GM21526 (cell line): ENCODE measurements around the gene EIF4G3.
"Not testable (repeated sequence)": the region's sequence is repeated elsewhere in the genome, so short reads cannot be mapped to it uniquely, and the experiment has no call there.

Experiments
- ATAC-seq: cut with Tn5 transposase; IDR thresholded peaks from one replicate; pipeline ENCODE4 v1.9.1; 2021; ENCODE audit warnings: moderate library complexity; ENCODE audit not compliant: unreplicated experiment, low FRiP score

EIF4G3 gene

DNA sequence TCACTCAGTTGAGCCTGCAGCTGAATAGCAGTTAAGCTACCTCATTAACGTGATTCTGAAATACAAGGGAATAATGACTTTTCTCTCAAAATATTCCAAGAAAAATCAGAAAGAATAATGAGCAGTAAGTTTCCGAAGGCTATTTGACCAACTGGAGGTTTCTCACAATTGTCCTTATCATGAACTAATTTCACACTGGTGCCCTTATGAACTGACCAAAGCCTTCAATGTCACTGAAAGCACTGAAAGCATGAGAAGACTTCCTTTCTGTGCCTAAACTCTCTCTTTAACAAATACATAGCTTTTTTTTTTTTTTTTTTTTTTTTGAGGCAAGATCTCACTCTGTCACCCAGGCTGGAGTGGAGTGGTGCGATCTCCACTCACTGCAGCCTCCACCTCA is 18.8 kb downstream of the EIF4G3 start:
- no peak for ATAC-seq

DNA sequence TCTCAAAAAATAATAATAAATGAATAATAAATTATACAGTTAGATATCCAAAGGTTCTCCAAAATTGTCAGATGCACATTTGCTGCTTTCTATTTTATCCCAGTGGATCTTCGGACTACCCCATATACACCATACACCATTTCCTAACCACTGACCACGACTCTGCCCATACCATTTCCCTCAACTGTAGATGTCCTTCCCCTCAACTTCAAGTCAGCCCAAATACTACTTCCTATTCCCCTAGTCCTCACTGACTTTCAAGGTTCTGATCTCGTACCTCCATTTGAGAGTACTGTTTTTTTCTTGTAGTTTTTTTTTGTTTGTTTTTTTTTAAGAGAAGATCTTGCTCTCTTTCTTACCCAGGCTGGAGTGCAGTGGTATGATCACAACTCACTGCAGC is 19.6 kb downstream of the EIF4G3 start:
- no peak for ATAC-seq

DNA sequence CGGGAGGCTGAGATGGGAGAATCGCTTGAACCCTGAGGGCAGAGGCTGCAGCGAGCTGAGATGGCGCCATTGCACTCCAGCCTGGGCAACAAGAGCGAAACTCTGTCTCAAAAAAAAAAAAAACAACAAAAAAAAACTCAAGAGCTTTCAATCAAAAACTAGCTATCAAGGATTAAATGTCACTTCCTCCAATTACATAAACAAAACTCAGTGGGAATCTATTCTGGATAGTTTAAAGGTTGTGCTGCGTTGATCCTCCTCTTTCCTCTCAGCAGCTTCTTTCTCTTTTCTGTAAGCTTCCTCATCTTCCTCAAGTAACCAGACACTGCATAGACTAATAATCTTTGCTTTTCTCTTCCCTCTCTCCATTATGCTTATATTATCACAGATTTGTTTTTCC is 20.7 kb downstream of the EIF4G3 start:
- ATAC-seq: no peak

DNA sequence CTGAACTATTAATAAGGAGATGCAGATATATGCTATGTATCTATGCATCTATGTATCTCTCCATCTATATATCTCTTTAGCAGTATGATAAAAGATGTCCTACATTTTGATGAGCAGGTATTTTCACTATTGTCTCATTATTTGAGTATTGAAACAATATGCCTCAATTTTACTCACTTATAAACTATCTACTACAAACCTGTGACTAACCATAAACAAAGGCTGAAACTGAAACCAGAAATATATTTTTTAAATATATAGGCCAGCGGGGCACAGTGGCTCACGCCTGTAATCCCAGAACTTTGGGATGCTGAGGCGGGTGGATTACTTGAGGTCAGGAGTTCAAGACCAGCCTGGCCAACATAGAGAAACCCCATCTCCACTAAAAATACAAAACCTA is 22.0 kb downstream of the EIF4G3 start:
- no peak for ATAC-seq

DNA sequence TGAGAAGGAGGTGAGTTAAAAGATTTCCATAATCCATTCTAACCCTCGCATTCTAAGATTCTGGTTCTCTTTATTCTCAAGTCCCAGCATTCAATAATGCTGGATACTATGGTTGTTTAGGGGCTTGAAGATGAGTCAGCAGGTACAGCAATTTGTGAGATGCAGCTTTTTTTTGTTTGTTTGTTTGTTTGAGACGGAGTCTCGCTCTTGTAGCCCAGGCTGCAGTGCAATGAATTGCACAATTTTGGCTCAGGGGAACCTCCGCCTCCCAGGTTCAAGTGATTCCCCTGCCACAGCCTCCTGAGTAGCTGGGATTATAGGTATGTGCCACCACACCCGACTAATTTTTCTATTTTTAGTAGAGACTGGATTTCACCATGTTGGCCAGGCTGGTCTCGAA is 23.3 kb downstream of the EIF4G3 start:
- no peak for ATAC-seq

DNA sequence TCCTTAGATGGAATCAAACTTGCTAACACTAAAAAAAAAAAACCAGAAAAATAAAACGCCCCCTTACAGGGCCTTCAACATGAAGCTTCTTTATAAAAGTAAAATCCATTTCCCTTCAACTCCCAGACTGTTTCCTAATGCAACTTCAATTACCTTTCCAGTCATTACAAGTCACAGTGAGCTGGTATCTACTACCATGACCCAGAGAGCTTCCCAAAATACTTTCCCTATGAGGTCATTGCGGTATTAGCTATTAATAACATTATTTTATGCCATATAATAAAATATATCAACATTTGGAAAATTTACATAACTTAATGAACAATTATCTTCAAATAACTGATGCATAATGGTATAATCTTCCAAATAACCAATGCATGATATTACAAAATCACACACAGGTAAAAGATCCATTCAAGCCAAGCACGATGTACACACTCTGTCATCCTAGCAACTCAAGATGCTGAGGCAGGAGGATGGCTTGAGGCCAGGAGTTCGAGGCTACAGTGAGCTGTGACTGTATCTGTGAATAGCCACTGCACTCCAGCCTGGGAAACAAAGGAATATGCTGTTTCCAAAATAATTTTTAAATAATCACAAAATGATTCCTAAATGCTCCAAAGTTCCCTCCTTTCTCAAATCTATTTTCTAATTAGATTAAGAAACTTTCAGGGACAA is 24.1 kb downstream of the EIF4G3 start:
- ATAC-seq: no peak

DNA sequence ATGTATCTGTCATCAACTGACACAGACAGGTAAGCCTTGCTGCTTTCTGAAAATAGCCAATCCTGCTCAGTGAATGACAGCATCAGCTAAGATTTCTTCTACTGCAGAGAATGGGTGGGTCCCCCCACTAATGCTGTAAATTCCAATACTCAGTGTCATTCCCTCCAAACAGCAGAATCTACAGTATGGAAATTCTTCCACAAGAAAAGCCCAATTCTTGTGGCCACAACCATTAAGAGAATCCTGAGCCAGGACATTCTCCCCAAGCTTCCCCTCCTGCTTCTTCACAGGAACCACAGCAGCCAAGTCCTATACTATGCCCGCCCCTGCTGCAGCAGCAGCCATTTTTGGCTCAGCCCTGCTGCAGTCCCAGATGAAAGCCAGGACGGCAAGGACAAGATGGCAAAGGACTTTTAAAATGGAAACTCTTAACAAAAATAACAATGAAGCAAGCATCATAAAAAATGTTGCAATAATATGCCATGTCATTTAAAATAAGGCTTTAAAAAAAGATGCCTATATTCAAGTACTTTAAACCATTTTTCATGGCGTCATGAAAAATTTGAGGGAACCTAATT is 26.8 kb downstream of the EIF4G3 start:
- no peak for ATAC-seq

DNA sequence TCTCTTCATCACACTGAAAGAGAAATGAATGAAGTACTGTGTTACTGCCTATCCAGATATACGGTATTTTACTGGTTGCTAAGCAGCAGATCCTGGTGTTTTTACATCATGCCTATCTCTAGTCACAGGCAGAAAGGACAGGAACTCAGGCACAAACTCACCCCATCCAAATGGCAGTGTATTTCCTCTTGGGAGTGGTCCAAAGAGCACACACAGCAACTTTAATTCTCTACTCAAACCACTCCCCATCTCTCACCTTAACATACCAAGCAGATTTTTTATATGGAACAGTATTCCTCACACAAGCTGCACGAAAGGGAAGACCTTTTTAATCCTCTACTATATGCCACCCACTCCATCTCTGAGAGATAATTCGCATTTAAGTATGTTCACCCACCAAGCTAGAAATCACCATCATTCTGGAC is 27.3 kb downstream of the EIF4G3 start:
- no peak for ATAC-seq

DNA sequence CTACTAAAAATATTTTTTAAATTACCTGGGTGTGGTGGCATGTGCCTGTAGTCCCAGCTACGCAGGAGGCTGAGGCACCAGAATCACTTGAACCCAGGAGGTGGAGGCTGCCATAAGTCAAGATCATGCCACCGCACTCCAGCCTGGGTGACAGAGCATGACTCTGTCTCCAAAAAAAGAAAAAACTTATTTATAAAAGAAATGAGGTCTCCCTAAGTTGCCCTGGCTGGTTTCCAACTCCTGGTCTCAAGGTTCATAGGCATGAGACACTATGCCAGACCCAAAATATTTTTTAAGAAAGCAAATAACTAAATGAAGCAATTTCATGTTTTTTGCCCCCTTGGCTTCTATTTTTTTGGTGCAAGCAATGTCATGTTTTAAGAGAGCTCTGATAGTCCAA is 32.9 kb downstream of the EIF4G3 start:
- ATAC-seq: no peak

DNA sequence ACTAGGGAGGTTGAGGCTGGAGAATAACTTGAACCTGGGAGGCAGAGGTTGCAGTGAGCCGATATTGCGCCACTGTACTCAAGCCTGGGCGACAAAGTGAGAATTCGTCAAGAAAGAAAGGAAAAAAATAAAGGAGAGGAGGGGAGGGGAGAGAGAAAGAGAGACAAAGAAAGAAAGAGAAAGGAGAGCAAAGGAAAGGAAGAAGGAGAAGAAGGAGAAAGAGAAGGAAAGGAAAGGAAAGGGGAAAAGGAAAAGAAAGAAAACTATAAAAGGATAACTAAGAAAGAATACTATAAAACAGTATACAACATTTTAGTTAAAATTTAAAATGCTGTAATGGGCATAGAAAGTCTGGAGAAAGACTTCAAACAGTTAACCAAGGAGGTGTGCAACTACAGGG is 33.6 kb downstream of the EIF4G3 start:
- no peak for ATAC-seq

DNA sequence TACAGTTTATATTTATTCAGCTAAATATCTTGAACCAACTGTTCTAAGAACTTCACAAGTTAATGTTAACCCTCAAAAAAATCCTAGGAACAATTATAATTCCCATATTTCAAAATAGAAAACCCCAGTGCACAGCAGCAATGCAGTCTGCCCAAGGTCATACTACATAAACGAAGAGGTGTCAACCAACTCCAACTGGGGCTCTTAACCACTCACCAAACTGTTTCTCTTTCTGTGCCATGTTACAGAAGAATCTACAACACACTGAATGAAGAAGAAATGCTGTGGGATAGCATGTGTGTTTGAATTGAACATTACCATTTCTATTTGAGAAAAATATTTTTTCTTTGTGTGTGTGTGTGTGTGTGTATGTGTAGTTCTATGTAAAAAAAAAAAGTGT is 35.7 kb downstream of the EIF4G3 start:
- no peak for ATAC-seq

DNA sequence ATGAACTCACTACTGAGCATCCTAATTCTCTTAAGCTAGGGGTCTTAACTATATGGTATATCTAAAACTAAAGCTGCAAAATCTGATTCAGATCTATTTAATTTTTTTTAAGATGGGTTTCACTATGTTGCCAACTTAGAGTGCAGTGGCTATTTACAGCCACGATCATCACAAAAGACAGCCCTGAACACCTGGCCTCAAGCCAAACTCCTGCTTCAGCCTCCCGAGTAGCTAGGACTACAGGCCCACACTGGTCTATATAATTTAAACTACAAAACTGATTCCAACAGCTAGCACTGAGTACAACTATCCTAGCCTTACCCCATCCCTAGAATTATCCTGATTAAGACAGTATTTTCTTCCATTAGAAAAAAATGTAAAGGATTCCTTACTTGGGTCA is 37.1 kb downstream of the EIF4G3 start:
- no peak for ATAC-seq

DNA sequence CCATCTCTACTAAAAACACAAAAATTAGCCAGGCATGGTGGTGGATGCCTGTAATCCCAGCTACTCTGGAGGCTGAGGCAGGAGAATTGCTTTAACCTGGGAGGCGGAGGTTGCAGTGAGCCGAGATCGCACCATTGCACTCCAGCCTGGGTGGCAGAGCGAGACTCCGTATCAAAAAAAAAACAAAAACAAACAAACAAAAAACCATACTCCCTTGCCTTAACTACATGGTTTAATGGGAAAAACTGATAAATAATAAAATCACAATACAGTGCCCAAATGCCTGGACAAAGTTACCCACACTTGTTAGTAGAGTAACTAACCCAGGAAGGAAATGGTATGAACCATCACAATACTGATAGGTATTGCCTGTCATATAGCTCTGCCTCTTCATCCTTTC is 40.4 kb downstream of the EIF4G3 start:
- not testable (repeated sequence) for ATAC-seq

DNA sequence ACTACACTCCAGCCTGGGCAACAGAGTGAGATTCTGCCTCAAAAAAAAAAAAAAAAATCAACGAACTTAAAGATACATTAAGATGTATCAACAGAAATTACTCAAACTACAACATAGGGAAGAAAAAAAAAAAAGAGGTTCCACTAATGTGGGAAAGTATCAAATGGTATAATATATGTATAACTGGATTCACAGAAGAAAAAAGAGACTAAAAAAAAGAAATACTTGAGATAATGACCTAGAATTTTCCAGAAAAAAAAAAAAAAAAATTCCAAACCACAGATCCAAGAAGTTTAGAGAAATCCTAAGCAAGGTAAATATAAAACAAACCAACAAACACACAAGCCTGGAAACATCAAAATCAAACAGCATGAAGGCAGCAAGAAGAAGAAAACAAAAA is 45.5 kb downstream of the EIF4G3 start:
- no peak for ATAC-seq

DNA sequence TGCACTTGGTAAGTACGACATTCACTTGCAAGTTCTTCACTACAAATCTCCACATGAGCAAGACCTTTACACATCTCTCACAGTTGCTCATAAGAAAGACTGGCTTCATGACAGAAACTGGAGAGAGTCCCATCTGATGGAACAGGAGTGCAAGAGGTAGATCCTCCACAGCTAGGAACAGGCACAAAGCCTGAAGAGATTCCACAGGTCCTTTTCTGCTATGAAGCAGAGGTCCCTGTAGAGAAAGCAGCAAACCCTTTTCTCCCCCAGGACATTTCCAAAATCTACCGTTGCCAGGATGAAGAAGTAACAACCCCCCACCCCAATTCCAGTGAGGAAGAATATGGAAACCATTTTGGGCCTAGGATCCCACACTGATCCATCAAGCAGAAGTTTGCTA is 47.3 kb downstream of the EIF4G3 start:
- no peak for ATAC-seq

DNA sequence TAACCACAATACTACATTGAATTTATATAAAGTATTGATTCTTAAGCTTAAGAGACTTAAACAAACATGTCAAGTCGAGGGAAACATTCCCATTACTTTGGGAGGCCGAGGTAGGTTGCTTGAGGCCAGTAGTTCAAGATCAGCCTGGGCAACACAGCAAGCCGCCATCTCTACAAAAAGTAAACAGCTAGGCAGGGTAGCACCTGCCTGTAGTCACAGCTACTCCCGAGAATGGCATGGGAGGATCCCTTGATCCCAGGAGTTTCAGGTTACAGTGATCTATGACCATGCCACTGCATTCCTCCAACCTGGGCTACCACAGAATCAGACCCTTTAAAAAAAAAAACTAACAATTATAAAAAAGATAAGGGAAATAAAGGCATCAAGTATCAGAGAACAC is 50.4 kb downstream of the EIF4G3 start:
- no peak for ATAC-seq

DNA sequence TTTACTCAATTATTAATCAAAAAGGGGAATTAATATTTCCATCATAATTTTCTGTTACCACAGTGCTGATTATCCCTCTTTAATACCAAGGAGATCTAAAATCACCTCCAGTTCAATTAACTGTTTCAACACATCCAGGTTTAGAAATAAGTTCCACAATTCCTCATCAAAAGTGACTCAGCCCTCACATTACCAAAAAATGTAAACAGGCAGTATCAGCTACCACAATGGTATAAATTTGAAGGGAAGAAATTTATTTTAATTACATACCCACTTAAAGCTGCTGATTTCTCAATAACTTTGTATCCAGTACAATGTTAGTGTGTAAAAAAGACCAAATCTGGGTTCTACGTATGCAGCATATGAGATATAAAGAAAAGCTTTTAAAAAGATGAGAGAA is 51.9 kb downstream of the EIF4G3 start:
- ATAC-seq: no peak

DNA sequence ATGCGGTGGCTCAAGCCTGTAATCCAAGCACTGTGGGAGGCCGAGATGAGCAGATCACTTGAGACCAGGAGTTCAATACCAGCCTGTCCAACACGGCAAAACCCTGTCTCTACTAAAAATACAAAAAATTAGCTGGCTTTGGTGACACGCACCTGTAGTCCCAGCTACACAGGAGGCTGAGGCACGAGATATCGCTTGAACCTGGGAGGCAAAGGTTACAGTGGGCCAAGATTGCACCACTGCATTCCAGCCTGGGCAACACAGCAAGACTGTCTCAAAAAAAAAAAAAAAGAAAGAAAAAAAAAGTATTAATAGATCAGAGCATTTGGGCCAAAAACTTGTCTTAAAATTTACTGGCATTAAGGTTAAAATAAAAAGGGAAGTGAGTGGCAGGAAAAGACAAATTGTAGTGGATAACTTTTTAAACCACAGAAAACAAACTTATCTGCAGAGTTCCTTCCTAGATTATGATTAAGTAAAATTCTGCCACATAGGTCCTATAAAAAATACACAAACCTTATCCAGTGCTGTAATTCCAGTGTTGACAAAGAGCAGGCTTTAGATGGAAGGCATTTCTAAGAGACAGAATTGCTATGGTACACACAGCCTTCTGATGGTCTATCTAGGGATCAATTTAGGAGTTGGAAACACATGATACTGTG is 53.3 kb downstream of the EIF4G3 start:
- no peak for ATAC-seq

DNA sequence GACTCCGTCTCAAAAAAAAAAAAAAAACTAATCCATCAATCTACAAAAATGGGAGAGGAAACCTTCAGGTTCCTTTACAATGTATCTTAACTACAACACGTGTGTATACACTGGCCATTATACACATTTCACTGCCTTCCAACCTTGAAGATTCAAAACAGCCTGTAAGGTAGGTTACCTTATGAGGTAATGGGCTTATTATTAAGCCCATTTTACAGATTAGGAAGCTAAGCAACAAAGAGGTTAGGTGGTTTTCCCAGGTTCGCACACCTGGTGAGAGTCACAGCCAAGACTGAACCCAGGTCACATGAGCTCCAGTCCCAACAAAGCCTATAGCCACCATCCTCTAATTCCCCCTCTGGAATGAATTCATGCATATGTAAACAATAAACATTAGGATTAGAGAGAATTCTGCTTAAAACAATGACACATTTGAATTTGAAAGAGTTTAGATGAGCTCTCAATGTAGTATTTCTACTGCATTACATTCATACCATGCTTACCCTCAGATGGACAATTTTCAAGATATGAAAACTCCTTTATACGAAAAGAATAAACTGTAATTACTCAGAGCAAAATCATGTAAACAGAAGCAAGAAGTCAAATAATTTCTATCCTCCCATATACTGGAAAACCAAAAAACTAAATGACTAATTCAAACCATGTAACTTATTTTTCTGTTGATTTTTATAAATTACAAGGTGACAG is 54.8 kb downstream of the EIF4G3 start:
- no peak for ATAC-seq

DNA sequence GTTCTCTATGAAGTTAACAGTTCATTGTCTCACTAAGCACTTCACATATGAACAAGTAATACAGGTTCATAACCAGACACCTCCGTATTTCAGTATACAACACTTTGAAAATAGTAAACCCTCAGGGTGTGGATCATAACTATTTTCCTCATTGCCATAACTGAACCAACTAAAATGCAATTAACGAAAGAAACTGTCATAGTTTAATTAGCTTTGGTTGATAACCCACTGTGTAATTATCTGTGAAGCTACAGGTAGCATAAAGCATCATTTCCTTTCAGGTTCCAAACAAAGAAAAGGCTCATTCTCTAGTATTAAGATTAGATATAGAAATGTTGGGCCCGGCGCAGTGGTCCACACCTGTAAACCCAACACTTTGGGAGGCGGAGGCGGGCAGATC is 58.5 kb downstream of the EIF4G3 start:
- ATAC-seq: no peak

DNA sequence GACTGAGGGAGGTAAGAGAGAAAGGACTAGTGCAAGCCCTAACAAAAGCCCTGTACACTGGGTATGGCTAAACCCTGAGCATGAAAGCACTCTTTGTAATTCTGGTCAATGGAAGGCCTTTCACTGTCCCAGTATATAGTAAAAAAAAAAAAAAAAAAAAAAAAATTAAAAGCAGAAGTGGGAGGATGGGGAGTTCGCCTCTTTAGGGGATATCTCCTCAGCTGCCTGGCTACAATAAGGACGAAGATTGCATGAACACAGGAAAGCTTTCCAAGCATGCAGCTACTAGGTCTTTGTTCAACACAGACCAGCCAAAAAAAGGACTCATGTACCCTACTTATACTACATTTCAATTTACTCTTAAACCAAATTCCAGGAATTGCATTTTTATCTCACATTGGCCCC is 59.1 kb downstream of the EIF4G3 start:
- no peak for ATAC-seq

DNA sequence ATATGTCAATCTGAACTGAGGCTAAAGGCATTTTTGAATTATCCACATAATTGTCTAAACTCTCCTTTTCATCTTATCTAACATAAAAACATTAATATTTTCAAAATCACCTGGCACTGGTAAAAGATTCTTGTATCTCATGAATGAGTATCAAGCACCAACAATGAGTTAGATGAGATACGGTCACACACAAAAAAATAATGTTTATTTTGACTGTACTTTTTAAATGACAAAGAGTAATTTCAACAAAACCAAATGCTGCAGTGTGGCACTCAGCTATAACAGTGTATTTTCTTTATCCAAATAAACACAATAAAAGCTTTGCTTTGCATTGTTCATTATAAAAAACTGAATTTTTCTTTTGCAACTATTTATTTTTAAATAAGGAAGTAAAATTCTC is 59.5 kb downstream of the EIF4G3 start:
- no peak for ATAC-seq
